SH-SY5Y (cell line): Measurements from ENCODE around the gene ABI3.

ENCODE experiments used
- GATA2 ChIP-seq: IDR thresholded peaks from 2 replicates; pipeline ENCODE4 v1.6.1; 2011; ENCODE audit warnings: mild to moderate bottlenecking, low read depth, low read length
- GATA3 ChIP-seq: IDR thresholded peaks from 2 replicates; pipeline ENCODE4 v1.6.1; 2011; ENCODE audit warnings: low read depth, mild to moderate bottlenecking, low read length, moderate library complexity

- TF ChIP-seq GATA2 (peak; percentile 13; the same call in 1 of the 2 replicates), GATA3 (no peak)
These were observed 18.4 kb upstream of the ABI3 start for GRCh38 chr17:49191917-49192741.
